Measurements from ENCODE around the gene TMEM184C. TPM values are rescaled to one million over a fixed set of nuclear protein-coding genes. Genes with fewer than 3 reads are reported as not detected.

The TMEM184C gene
- total and polyA plus RNA-seq, 2 of the 8 experiments (the other 6 are each of a cell fraction or from before 2014, with no cell fraction given) = 11.1 to 42.4 TPM

DNA sequence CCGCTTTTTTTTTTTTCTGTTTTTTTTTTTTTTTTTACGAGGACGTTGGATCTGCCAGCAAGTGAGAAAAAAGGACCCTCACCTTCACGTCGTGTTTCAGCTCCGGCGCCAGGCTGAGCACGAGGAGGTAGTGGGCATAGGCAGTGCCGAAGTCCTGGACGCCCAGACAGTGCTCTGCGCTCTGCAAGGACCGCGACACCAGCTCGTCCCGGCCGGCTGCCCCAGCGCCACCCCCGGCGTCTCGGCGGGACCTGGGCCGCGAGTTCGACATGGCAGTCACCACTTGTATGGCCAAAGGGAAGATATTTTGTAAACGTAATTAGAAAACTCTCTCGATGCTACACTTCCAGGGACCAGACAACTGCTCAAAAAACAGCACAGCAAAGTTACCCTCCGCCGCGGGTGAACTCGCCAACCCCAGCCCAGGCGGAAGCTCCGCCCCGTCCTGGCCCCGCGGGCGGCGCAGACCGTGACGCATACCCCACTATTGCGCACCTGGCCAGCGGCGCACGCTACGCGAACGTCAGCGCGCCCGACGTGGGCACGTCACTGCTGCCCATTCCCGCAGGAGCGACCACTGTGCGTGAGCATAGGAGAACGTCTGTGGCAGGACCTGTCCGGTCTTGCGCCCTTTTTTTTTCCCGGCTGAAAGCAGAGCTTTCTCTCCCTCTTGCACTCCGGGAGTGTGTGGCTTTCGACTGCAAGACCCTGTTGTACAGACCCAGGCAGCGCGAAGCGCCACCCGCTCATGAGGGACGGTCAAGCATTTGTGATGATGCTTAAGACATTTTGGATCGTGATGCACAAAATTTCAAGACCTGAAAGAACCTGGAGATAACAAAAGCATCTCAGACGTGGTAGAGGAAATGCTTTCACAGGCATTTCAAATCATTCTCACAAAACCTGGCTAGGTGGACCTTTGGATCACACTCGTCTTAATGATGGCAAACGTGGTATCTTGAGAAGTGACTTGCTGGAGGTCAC, 66.8 kb downstream of the TMEM184C start, which contains the start of gene PRMT9 (continued):
- TF ChIP-seq EZH2 (IDR thresholded peaks at IDR 0.05; ENCODE audit: low read depth, low read length, severe bottlenecking) = no peak
- TF ChIP-seq CEBPB (IDR thresholded peaks at IDR 0.05; ENCODE audit: low read depth, low read length) = no peak

Data from H1 (cell line).